Lung (tissue), 12 donors: ENCODE data around the gene TP53I3. TPM values are rescaled to one million over a fixed set of nuclear protein-coding genes. Genes with fewer than 3 reads are reported as not detected.

Source experiments
- ATAC-seq: fragments of 200-7000 bp; cut with Tn5 transposase; one replicate; pipeline ENCODE4 v1.9.1; 2020; ENCODE audit warnings: moderate number of reproducible peaks; ENCODE audit not compliant: insufficient read depth, low FRiP score
- DNase-seq, 3 donors: peaks; one replicate each; pipeline ENCODE4 v3.0.0-alpha.2; 2013 to 2017
- H3K27ac ChIP-seq, 2 donors: one replicate each; pipeline ENCODE4 v1.5.1; 2013; ENCODE audit warnings: mild to moderate bottlenecking in 2 of 2, moderate library complexity in 2 of 2, control low read depth in 1 of 2, inconsistent platforms in 1 of 2, low read depth in 1 of 2, low read length in 1 of 2
- H3K27me3 ChIP-seq, 3 donors: one replicate each; pipeline ENCODE4 v1.5.1; 2013; ENCODE audit warnings: low read length in 2 of 3; ENCODE audit not compliant: control insufficient read depth in 3 of 3, insufficient read depth in 3 of 3
- H3K36me3 ChIP-seq, 4 donors: one replicate each; pipeline ENCODE4 v1.5.1; 2013; ENCODE audit warnings: low read length in 4 of 4, mild to moderate bottlenecking in 1 of 4, moderate library complexity in 1 of 4; ENCODE audit not compliant: control insufficient read depth in 4 of 4, insufficient read depth in 4 of 4
- H3K4me1 ChIP-seq, 5 donors: one replicate each; pipeline ENCODE4 v1.5.1; 2013; ENCODE audit warnings: low read length in 5 of 5, mild to moderate bottlenecking in 2 of 5, moderate library complexity in 1 of 5; ENCODE audit not compliant: control insufficient read depth in 5 of 5, insufficient read depth in 5 of 5
- H3K4me3 ChIP-seq: one replicate; pipeline ENCODE4 v1.5.1; 2013; ENCODE audit warnings: mild to moderate bottlenecking, control low read depth, moderate library complexity
- H3K9ac ChIP-seq, 2 donors: one replicate each; pipeline ENCODE4 v1.5.1; 2013; ENCODE audit warnings: low read length in 2 of 2, control low read depth in 1 of 2; ENCODE audit not compliant: insufficient read depth in 1 of 2
- H3K9me3 ChIP-seq, 4 donors: one replicate each; pipeline ENCODE4 v1.5.1; 2013; ENCODE audit warnings: low read length in 3 of 4, mild to moderate bottlenecking in 1 of 4, moderate library complexity in 1 of 4; ENCODE audit not compliant: control insufficient read depth in 4 of 4, insufficient read depth in 3 of 4
- CTCF ChIP-seq: IDR thresholded peaks from 2 replicates; pipeline ENCODE4 v1.5.1; 2012; ENCODE audit warnings: mild to moderate bottlenecking; ENCODE audit errors: control extremely low read depth, extremely low read depth
- WGBS, 2 donors: extraction: QIAGEN DNeasy Blood & Tissue Kit; methylation state at CpG; one replicate each; pipeline ENCODE4 v1.1.7; 2013; 5-methylcytosine and 5-hydroxymethylcytosine counted together
- polyA plus RNA-seq, 2 donors: library from polyadenylated mRNA; stranded (reverse); fragments of 200-250 nt; gene quantifications; one replicate each; pipeline ENCODE4 v1.2.1, GENCODE V29; 2013
- total RNA-seq, 2 donors: library from RNA; depleted of rRNA in 1 of 2; stranded (reverse); fragments of >200 nt in 1 of 2; gene quantifications; one replicate each; pipeline ENCODE4 v1.2.1, GENCODE V29; 2014 to 2021
- donor health status: control.
- donor health status: control.
- donor health status: Bipolar disorder and iron deficiency.
- donor health status: healthy.
- donor health status: DM: yes; HTN: yes; CAD: no.

TP53I3 gene
- total and polyA plus RNA-seq, 4 donors = 35.7 to 63.8 (median 52.9) TPM

- 9 to 11% methylated on average over 30 of the region's 30 CpGs for WGBS, 2 donors
- Histone ChIP-seq H3K4me1 (peaks cover 0 to 19% (median 5%) of the 10 kb centered on the region in 5 donors), H3K4me3 (peak overlapping the region; percentile 36), H3K9ac (peak overlapping the region; percentile 55 to 77), H3K27ac (peak overlapping the region; percentile 88 to 92), H3K9me3 (no peaks in the 10 kb centered on the region), H3K27me3 (no peaks in the 10 kb centered on the region), H3K36me3 (peaks cover 5 to 28% (median 19%) of the 10 kb centered on the region in 4 donors)
- TF ChIP-seq CTCF = no peak
- peak; percentile 88 to 93 (median 92) for DNase-seq
- peak; percentile 68 for ATAC-seq
Measured at GRCh38 chr2:24083567-24084385, 858 bp downstream of the TP53I3 start.

- Histone ChIP-seq H3K27ac (peak overlapping the region; percentile 88 to 92), H3K27me3 (no peaks in the 10 kb centered on the region), H3K4me3 (no peak overlapping the region), H3K9me3 (no peaks in the 10 kb centered on the region), H3K4me1 (peaks cover 0 to 19% (median 5%) of the 10 kb centered on the region in 5 donors), H3K9ac (peak overlapping the region; percentile 55 to 77), H3K36me3 (peaks cover 5 to 26% (median 18%) of the 10 kb centered on the region in 4 donors)
- DNase-seq = peak in 1 of 3 donors; percentile 9
- TF ChIP-seq CTCF = no peak
- WGBS, 2 donors = 90 to 93% methylated on average over 8 of the region's 8 CpGs
- ATAC-seq = no peak
Measured at GRCh38 chr2:24082787-24083566, 1.7 kb downstream of the TP53I3 start.

GRCh38 chr2:24080701-24081100, 3.9 kb downstream of the TP53I3 start:
- ATAC-seq (no peak), DNase-seq (peak in 2 of 3 donors; percentile 19 to 21)
- Histone ChIP-seq H3K9ac (no peak overlapping the region), H3K4me1 (peaks cover 0 to 30% (median 5%) of the 10 kb centered on the region in 5 donors), H3K4me3 (no peak overlapping the region), H3K27me3 (no peaks in the 10 kb centered on the region), H3K9me3 (no peaks in the 10 kb centered on the region), H3K36me3 (peaks cover 5 to 25% (median 17%) of the 10 kb centered on the region in 4 donors), H3K27ac (no peak overlapping the region)
- 72 to 80% methylated on average over 2 of the region's 2 CpGs for WGBS, 2 donors
- TF ChIP-seq CTCF = no peak
